ENCODE results near the gene HEPN1.

The HEPN1 gene

DNA sequence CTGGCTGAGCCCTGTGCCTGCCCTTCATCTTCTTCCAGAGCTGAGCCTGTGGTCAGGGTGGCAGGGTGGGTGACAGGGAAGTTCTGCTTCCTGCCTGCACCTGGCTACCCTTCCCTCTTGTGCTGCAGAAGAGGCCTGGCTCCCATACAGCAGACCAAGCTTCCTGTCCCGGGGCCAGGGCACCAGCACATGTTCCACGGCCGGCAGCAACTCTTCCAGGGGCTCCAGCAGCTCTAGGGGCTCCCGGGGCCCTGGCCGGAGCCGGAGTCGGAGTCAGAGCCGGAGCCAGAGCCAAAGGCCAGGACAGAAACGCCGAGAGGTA, 38.8 kb upstream of the HEPN1 start:
- no peaks in the 10 kb centered on the region; the same call in 1 of the 2 replicates for H3K27me3 ChIP-seq (ENCODE audit: insufficient read depth, low read length)
- H2AFZ ChIP-seq (ENCODE audit: low read length): no peak overlapping the region
- no peak overlapping the region for H3K4me3 ChIP-seq (ENCODE audit: low read depth, low read length, poor library complexity, severe bottlenecking)
- H3K27ac ChIP-seq (ENCODE audit: low read depth, low read length, poor library complexity, severe bottlenecking): no peak overlapping the region
- H3K9me2 ChIP-seq (ENCODE audit: low read depth, low read length): no peaks in the 10 kb centered on the region
- no peak overlapping the region for H3K9ac ChIP-seq (ENCODE audit: low read length)
- H3K4me2 ChIP-seq (ENCODE audit: low read length): no peak overlapping the region
- peaks cover 4% of the 10 kb centered on the region for H3K4me1 ChIP-seq (ENCODE audit: insufficient read depth, low read length, severe bottlenecking)
- H3F3A ChIP-seq (ENCODE audit: insufficient read depth, low read length): no peaks in the 10 kb centered on the region
- H3K36me3 ChIP-seq (ENCODE audit: insufficient read depth, low read length): no peaks in the 10 kb centered on the region
- H4K20me1 ChIP-seq (ENCODE audit: insufficient read depth, low read length): no peaks in the 10 kb centered on the region
- TF ChIP-seq EZH2 (IDR thresholded peaks at IDR 0.05; ENCODE audit: borderline replicate concordance, low read length): no peak
- no peaks in the 10 kb centered on the region for H3K79me2 ChIP-seq (ENCODE audit: insufficient read depth, low read length)
- H3K9me3 ChIP-seq (ENCODE audit: low read length): no peaks in the 10 kb centered on the region

DNA sequence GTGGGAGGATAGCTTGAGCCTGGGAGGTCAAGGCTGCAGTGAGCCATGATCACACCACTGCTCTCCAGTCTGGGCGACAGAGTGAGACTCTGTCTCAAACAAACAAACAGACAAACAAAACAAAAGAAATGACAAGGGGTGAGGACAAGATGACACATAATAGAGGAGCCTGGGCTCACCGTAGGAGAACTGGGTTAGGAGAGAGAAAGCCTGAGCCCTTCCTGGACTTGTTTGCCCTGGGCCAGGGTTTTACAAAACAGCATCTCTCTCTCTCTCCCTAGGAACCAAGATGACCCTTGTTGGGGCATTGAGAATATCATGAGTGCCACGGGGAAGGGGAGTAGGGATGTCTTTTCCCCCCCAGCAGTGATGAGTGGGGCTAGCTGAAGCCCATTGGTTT, 38.1 kb upstream of the HEPN1 start:
- Histone ChIP-seq H3K27ac (ENCODE audit: low read depth, low read length, poor library complexity, severe bottlenecking) (no peak overlapping the region), H3K4me2 (ENCODE audit: low read length) (no peak overlapping the region), H2AFZ (ENCODE audit: low read length) (no peak overlapping the region)

DNA sequence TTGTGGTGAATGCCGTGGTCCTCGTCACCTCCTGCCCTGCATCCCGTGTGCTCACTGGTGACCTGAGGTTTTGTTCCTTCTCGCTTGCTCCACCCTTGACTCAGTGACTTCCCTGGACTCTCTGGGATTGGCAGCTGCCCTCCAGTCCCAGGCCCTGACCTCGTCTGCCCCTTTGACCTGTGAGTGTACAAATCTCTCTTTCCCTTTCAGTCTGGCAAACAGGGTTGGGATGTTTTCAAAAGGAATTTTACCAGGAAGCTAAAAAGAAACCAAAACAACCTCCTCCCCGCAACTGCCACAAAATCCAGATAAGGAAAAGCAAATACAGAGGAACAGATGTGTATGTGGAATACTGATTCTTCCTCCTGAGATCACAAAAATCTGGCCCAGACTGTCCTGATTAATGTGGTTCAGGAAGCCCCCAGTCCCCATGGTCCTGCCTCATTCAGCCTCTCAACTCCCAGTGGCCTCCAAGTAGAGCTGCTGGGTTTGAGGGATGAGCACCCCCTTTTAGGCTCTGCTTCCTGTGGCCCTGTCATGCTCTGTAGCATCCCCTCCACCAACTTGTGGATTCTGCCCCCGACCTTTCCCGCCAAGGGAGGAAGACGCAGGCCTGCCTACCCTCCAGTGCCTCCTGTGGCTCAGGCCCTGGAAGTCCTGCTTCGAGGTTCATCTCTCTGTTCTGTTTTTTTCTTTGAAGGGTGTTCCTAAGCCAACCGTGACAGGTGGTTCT, 36.5 kb upstream of the HEPN1 start:
- no peaks in the 10 kb centered on the region for H3K79me2 ChIP-seq (ENCODE audit: insufficient read depth, low read length)
- H3K9me2 ChIP-seq (ENCODE audit: low read depth, low read length): no peaks in the 10 kb centered on the region
- no peaks in the 10 kb centered on the region for H3K9me3 ChIP-seq (ENCODE audit: low read length)
- H3K4me3 ChIP-seq (ENCODE audit: low read depth, low read length, poor library complexity, severe bottlenecking): no peak overlapping the region
- no peak overlapping the region for H3K4me2 ChIP-seq (ENCODE audit: low read length)
- no peaks in the 10 kb centered on the region for H4K20me1 ChIP-seq (ENCODE audit: insufficient read depth, low read length)
- TF ChIP-seq, protein P1, sequence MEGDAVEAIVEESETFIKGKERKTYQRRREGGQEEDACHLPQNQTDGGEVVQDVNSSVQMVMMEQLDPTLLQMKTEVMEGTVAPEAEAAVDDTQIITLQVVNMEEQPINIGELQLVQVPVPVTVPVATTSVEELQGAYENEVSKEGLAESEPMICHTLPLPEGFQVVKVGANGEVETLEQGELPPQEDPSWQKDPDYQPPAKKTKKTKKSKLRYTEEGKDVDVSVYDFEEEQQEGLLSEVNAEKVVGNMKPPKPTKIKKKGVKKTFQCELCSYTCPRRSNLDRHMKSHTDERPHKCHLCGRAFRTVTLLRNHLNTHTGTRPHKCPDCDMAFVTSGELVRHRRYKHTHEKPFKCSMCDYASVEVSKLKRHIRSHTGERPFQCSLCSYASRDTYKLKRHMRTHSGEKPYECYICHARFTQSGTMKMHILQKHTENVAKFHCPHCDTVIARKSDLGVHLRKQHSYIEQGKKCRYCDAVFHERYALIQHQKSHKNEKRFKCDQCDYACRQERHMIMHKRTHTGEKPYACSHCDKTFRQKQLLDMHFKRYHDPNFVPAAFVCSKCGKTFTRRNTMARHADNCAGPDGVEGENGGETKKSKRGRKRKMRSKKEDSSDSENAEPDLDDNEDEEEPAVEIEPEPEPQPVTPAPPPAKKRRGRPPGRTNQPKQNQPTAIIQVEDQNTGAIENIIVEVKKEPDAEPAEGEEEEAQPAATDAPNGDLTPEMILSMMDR (IDR thresholded peaks at IDR 0.05; ENCODE audit: low read length): no peak
- TF ChIP-seq EZH2 (IDR thresholded peaks at IDR 0.05; ENCODE audit: borderline replicate concordance, low read length): no peak
- H3K9ac ChIP-seq (ENCODE audit: low read length): no peak overlapping the region
- no peak overlapping the region for H3K27ac ChIP-seq (ENCODE audit: low read depth, low read length, poor library complexity, severe bottlenecking)
- no peaks in the 10 kb centered on the region for H3K36me3 ChIP-seq (ENCODE audit: insufficient read depth, low read length)
- H3F3A ChIP-seq (ENCODE audit: insufficient read depth, low read length): no peaks in the 10 kb centered on the region
- no peaks in the 10 kb centered on the region; the same call in 1 of the 2 replicates for H3K27me3 ChIP-seq (ENCODE audit: insufficient read depth, low read length)
- H3K4me1 ChIP-seq (ENCODE audit: insufficient read depth, low read length, severe bottlenecking): no peaks in the 10 kb centered on the region
- no peak overlapping the region for H2AFZ ChIP-seq (ENCODE audit: low read length)

More for the DNA sequence above, 38.1 kb upstream of the HEPN1 start:
- TF ChIP-seq, protein P1 (IDR thresholded peaks at IDR 0.05; ENCODE audit: low read length): no peak
- TF ChIP-seq EZH2 (IDR thresholded peaks at IDR 0.05; ENCODE audit: borderline replicate concordance, low read length): no peak
- Histone ChIP-seq H3K9me2 (ENCODE audit: low read depth, low read length) (no peaks in the 10 kb centered on the region), H4K20me1 (ENCODE audit: insufficient read depth, low read length) (no peaks in the 10 kb centered on the region), H3K27me3 (ENCODE audit: insufficient read depth, low read length) (no peaks in the 10 kb centered on the region; the same call in 1 of the 2 replicates), H3K4me1 (ENCODE audit: insufficient read depth, low read length, severe bottlenecking) (peaks cover 2% of the 10 kb centered on the region), H3K36me3 (ENCODE audit: insufficient read depth, low read length) (no peaks in the 10 kb centered on the region), H3K9me3 (ENCODE audit: low read length) (no peaks in the 10 kb centered on the region), H3K79me2 (ENCODE audit: insufficient read depth, low read length) (no peaks in the 10 kb centered on the region), H3K9ac (ENCODE audit: low read length) (no peak overlapping the region), H3K4me3 (ENCODE audit: low read depth, low read length, poor library complexity, severe bottlenecking) (no peak overlapping the region), H3F3A (ENCODE audit: insufficient read depth, low read length) (no peaks in the 10 kb centered on the region)

DNA sequence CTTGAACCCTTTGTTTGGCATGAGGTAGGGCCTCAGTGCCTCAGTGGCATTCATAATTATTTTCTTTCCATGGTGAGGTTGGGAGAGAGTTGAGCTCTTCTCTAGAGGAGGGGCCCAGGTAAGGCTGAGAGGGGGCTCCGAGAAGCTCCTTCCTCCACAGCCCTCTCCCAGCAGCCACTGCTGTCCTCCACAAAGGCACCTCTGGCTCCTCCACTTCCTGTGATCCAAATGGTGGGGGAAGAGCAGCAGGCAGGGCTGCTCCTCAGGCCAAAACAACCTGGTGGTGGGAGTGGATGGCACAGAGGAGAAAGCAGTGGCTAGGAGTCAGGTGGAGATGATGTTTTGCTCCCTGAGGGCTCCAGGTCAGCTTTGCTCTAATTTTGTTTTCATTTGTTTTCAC, 34.7 kb upstream of the HEPN1 start:
- H3K9me2 ChIP-seq (ENCODE audit: low read depth, low read length): no peaks in the 10 kb centered on the region
- no peaks in the 10 kb centered on the region for H3K4me1 ChIP-seq (ENCODE audit: insufficient read depth, low read length, severe bottlenecking)
- no peak overlapping the region for H3K9ac ChIP-seq (ENCODE audit: low read length)
- H3K4me3 ChIP-seq (ENCODE audit: low read depth, low read length, poor library complexity, severe bottlenecking): no peak overlapping the region
- no peak overlapping the region for H3K27ac ChIP-seq (ENCODE audit: low read depth, low read length, poor library complexity, severe bottlenecking)
- H3K9me3 ChIP-seq (ENCODE audit: low read length): no peaks in the 10 kb centered on the region
- no peaks in the 10 kb centered on the region for H3K27me3 ChIP-seq (ENCODE audit: insufficient read depth, low read length)
- TF ChIP-seq, protein P1 (IDR thresholded peaks at IDR 0.05; ENCODE audit: low read length): no peak
- TF ChIP-seq EZH2 (IDR thresholded peaks at IDR 0.05; ENCODE audit: borderline replicate concordance, low read length): no peak
- H4K20me1 ChIP-seq (ENCODE audit: insufficient read depth, low read length): no peaks in the 10 kb centered on the region
- no peaks in the 10 kb centered on the region for H3K79me2 ChIP-seq (ENCODE audit: insufficient read depth, low read length)
- no peak overlapping the region for H2AFZ ChIP-seq (ENCODE audit: low read length)
- H3F3A ChIP-seq (ENCODE audit: insufficient read depth, low read length): no peaks in the 10 kb centered on the region
- H3K36me3 ChIP-seq (ENCODE audit: insufficient read depth, low read length): no peaks in the 10 kb centered on the region
- no peak overlapping the region for H3K4me2 ChIP-seq (ENCODE audit: low read length)
